ENCODE results near the gene AXL.

Gene AXL

GRCh38 chr19:41305927-41306793 lies 87.1 kb downstream of the AXL start:
- H3K27me3 ChIP-seq (ENCODE audit: control insufficient read depth in 5 of 5, insufficient read depth in 4 of 5, low read length in 5 of 5) = peaks cover 0 to 2% (median 0%) of the 10 kb centered on the region in 5 donors
- H3K27ac ChIP-seq (ENCODE audit: low read depth, low read length) = peak overlapping the region; percentile 93
- H3K4me1 ChIP-seq (ENCODE audit: control insufficient read depth in 5 of 5, insufficient read depth in 5 of 5, low read length in 5 of 5) = peaks cover 12 to 72% (median 46%) of the 10 kb centered on the region in 5 donors
- no peak overlapping the region for H3K4me3 ChIP-seq (ENCODE audit: low read depth in 1 of 5, low read length in 5 of 5)
- peak overlapping the region in 2 of 5 donors; percentile 5 to 14 for H3K9ac ChIP-seq (ENCODE audit: low read length in 5 of 5)
- H3K36me3 ChIP-seq (ENCODE audit: control insufficient read depth in 5 of 5, insufficient read depth in 5 of 5, low read length in 5 of 5) = peaks cover 8 to 62% (median 55%) of the 10 kb centered on the region in 5 donors
- no peaks in the 10 kb centered on the region for H3K9me3 ChIP-seq (ENCODE audit: control insufficient read depth in 5 of 5, low read length in 5 of 5)

GRCh38 chr19:41307090-41307875 lies 88.3 kb downstream of the AXL start:
- Histone ChIP-seq H3K9ac (ENCODE audit: low read length in 5 of 5) (peak overlapping the region in 3 of 5 donors; percentile 37 to 78 (median 50)), H3K4me1 (ENCODE audit: control insufficient read depth in 5 of 5, insufficient read depth in 5 of 5, low read length in 5 of 5) (peaks cover 12 to 66% (median 49%) of the 10 kb centered on the region in 5 donors), H3K4me3 (ENCODE audit: low read depth in 1 of 5, low read length in 5 of 5) (no peak overlapping the region)

GRCh38 chr19:41307954-41308449 lies 89.0 kb downstream of the AXL start:
- Histone ChIP-seq H3K4me1 (ENCODE audit: control insufficient read depth in 5 of 5, insufficient read depth in 5 of 5, low read length in 5 of 5) (peaks cover 12 to 63% (median 47%) of the 10 kb centered on the region in 5 donors), H3K27me3 (ENCODE audit: control insufficient read depth in 5 of 5, insufficient read depth in 4 of 5, low read length in 5 of 5) (peaks cover 0 to 2% (median 0%) of the 10 kb centered on the region in 5 donors), H3K9me3 (ENCODE audit: control insufficient read depth in 5 of 5, low read length in 5 of 5) (no peaks in the 10 kb centered on the region), H3K36me3 (ENCODE audit: control insufficient read depth in 5 of 5, insufficient read depth in 5 of 5, low read length in 5 of 5) (peaks cover 3 to 53% (median 48%) of the 10 kb centered on the region in 5 donors), H3K9ac (ENCODE audit: low read length in 5 of 5) (peak overlapping the region; percentile 31 to 81 (median 50)), H3K4me3 (ENCODE audit: low read depth in 1 of 5, low read length in 5 of 5) (peak overlapping the region in 1 of 5 donors; percentile 22), H3K27ac (ENCODE audit: low read depth, low read length) (peak overlapping the region; percentile 93)

More at GRCh38 chr19:41307090-41307875, 88.3 kb downstream of the AXL start:
- H3K27ac ChIP-seq (ENCODE audit: low read depth, low read length) = peak overlapping the region; percentile 93
- H3K9me3 ChIP-seq (ENCODE audit: control insufficient read depth in 5 of 5, low read length in 5 of 5) = no peaks in the 10 kb centered on the region
- H3K36me3 ChIP-seq (ENCODE audit: control insufficient read depth in 5 of 5, insufficient read depth in 5 of 5, low read length in 5 of 5) = peaks cover 3 to 53% (median 48%) of the 10 kb centered on the region in 5 donors
- H3K27me3 ChIP-seq (ENCODE audit: control insufficient read depth in 5 of 5, insufficient read depth in 4 of 5, low read length in 5 of 5) = peaks cover 0 to 2% (median 0%) of the 10 kb centered on the region in 5 donors

- Histone ChIP-seq H3K27ac (ENCODE audit: low read depth, low read length) (peak overlapping the region; percentile 93), H3K27me3 (ENCODE audit: control insufficient read depth in 5 of 5, insufficient read depth in 4 of 5, low read length in 5 of 5) (peaks cover 0 to 2% (median 0%) of the 10 kb centered on the region in 5 donors), H3K36me3 (ENCODE audit: control insufficient read depth in 5 of 5, insufficient read depth in 5 of 5, low read length in 5 of 5) (peaks cover 3 to 53% (median 48%) of the 10 kb centered on the region in 5 donors), H3K9me3 (ENCODE audit: control insufficient read depth in 5 of 5, low read length in 5 of 5) (no peaks in the 10 kb centered on the region), H3K9ac (ENCODE audit: low read length in 5 of 5) (peak overlapping the region; percentile 81 to 95 (median 94)), H3K4me3 (ENCODE audit: low read depth in 1 of 5, low read length in 5 of 5) (peak overlapping the region; percentile 75 to 99 (median 93)), H3K4me1 (ENCODE audit: control insufficient read depth in 5 of 5, insufficient read depth in 5 of 5, low read length in 5 of 5) (peaks cover 12 to 61% (median 47%) of the 10 kb centered on the region in 5 donors)
Measured at GRCh38 chr19:41308450-41309179, 89.6 kb downstream of the AXL start.

- Histone ChIP-seq H3K9ac (ENCODE audit: low read length in 5 of 5) (peak overlapping the region; percentile 81 to 95 (median 94)), H3K27me3 (ENCODE audit: control insufficient read depth in 5 of 5, insufficient read depth in 4 of 5, low read length in 5 of 5) (peaks cover 0 to 2% (median 0%) of the 10 kb centered on the region in 5 donors), H3K4me1 (ENCODE audit: control insufficient read depth in 5 of 5, insufficient read depth in 5 of 5, low read length in 5 of 5) (peaks cover 12 to 57% (median 43%) of the 10 kb centered on the region in 5 donors), H3K36me3 (ENCODE audit: control insufficient read depth in 5 of 5, insufficient read depth in 5 of 5, low read length in 5 of 5) (peaks cover 3 to 50% (median 42%) of the 10 kb centered on the region in 5 donors), H3K4me3 (ENCODE audit: low read depth in 1 of 5, low read length in 5 of 5) (peak overlapping the region; percentile 75 to 99 (median 93)), H3K9me3 (ENCODE audit: control insufficient read depth in 5 of 5, low read length in 5 of 5) (no peaks in the 10 kb centered on the region), H3K27ac (ENCODE audit: low read depth, low read length) (peak overlapping the region; percentile 93)
Measured at GRCh38 chr19:41309180-41310032, 90.4 kb downstream of the AXL start.

GRCh38 chr19:41310033-41310831 lies 91.2 kb downstream of the AXL start, which contains the start of gene CCDC97:
Gene CCDC97 (plus strand): TSS chr19:41310172. CDS start chr19:41310311, 139 bp downstream.
- H3K27ac ChIP-seq (ENCODE audit: low read depth, low read length) = peak within 1 kb of the TSS; percentile 93
- peaks cover 0 to 2% (median 0%) of the 10 kb centered on the region in 5 donors for H3K27me3 ChIP-seq (ENCODE audit: control insufficient read depth in 5 of 5, insufficient read depth in 4 of 5, low read length in 5 of 5)
- H3K36me3 ChIP-seq (ENCODE audit: control insufficient read depth in 5 of 5, insufficient read depth in 5 of 5, low read length in 5 of 5) = peaks cover 0 to 45% (median 34%) of the 10 kb centered on the region in 5 donors
- peaks cover 12 to 52% (median 39%) of the 10 kb centered on the region in 5 donors for H3K4me1 ChIP-seq (ENCODE audit: control insufficient read depth in 5 of 5, insufficient read depth in 5 of 5, low read length in 5 of 5)
- H3K4me3 ChIP-seq (ENCODE audit: low read depth in 1 of 5, low read length in 5 of 5) = peak within 1 kb of the TSS; percentile 75 to 99 (median 93)
- peak within 1 kb of the TSS; percentile 87 to 95 (median 94) for H3K9ac ChIP-seq (ENCODE audit: low read length in 5 of 5)
- no peaks in the 10 kb centered on the region for H3K9me3 ChIP-seq (ENCODE audit: control insufficient read depth in 5 of 5, low read length in 5 of 5)

- Histone ChIP-seq H3K9me3 (ENCODE audit: control insufficient read depth in 5 of 5, low read length in 5 of 5) (no peaks in the 10 kb centered on the region), H3K9ac (ENCODE audit: low read length in 5 of 5) (peak overlapping the region in 4 of 5 donors; percentile 92 to 95 (median 94)), H3K4me3 (ENCODE audit: low read depth in 1 of 5, low read length in 5 of 5) (peak overlapping the region; percentile 75 to 95 (median 90)), H3K4me1 (ENCODE audit: control insufficient read depth in 5 of 5, insufficient read depth in 5 of 5, low read length in 5 of 5) (peaks cover 12 to 52% (median 39%) of the 10 kb centered on the region in 5 donors), H3K36me3 (ENCODE audit: control insufficient read depth in 5 of 5, insufficient read depth in 5 of 5, low read length in 5 of 5) (peaks cover 0 to 43% (median 30%) of the 10 kb centered on the region in 5 donors), H3K27ac (ENCODE audit: low read depth, low read length) (no peak overlapping the region), H3K27me3 (ENCODE audit: control insufficient read depth in 5 of 5, insufficient read depth in 4 of 5, low read length in 5 of 5) (peaks cover 0 to 2% (median 0%) of the 10 kb centered on the region in 5 donors)
Measured at GRCh38 chr19:41311072-41311471, 92.0 kb downstream of the AXL start.
